H9 (cell line): ENCODE data around the gene KCNK5. TPM values are rescaled to one million over a fixed set of nuclear protein-coding genes. Genes with fewer than 3 reads are reported as not detected.

Experiments
- DNase-seq: peaks from one replicate; pipeline ENCODE4 v3.0.0-alpha.2; 2017
- H2AFZ ChIP-seq: one replicate; pipeline ENCODE4 v1.6.1; 2013; ENCODE audit warnings: mild to moderate bottlenecking, low read length, control low read depth, moderate library complexity
- H2AK5ac ChIP-seq: 2 replicates; pipeline ENCODE4 v1.6.1; 2013; ENCODE audit warnings: low read length, control low read depth, mixed read lengths; ENCODE audit not compliant: insufficient read length
- H2BK120ac ChIP-seq: one replicate; pipeline ENCODE4 v1.6.1; 2013; ENCODE audit warnings: low read depth, mild to moderate bottlenecking, low read length, control low read depth, inconsistent platforms; ENCODE audit not compliant: poor library complexity, severe bottlenecking
- H2BK12ac ChIP-seq: 2 replicates; pipeline ENCODE4 v1.6.1; 2013; ENCODE audit warnings: low read length, control low read depth, mixed read lengths, low read depth; ENCODE audit not compliant: insufficient read length
- H2BK15ac ChIP-seq: 2 replicates; pipeline ENCODE4 v1.6.1; 2013; ENCODE audit warnings: low read depth, low read length, control low read depth
- H2BK20ac ChIP-seq: one replicate; pipeline ENCODE4 v1.6.1; 2013; ENCODE audit warnings: low read depth, mild to moderate bottlenecking, low read length, control low read depth, inconsistent platforms; ENCODE audit not compliant: poor library complexity, severe bottlenecking
- H2BK5ac ChIP-seq: 2 replicates; pipeline ENCODE4 v1.6.1; 2013; ENCODE audit warnings: low read length, control low read depth, mixed read lengths; ENCODE audit not compliant: insufficient read length
- H3K14ac ChIP-seq: 2 replicates; pipeline ENCODE4 v1.6.1; 2013; ENCODE audit warnings: low read length, control low read depth; ENCODE audit not compliant: insufficient read depth
- H3K18ac ChIP-seq: 2 replicates; pipeline ENCODE4 v1.6.1; 2013; ENCODE audit warnings: low read depth, mild to moderate bottlenecking, mixed read lengths, low read length, control low read depth; ENCODE audit not compliant: insufficient read length
- H3K23ac ChIP-seq: 2 replicates; pipeline ENCODE4 v1.6.1; 2013; ENCODE audit warnings: low read length, control low read depth, mixed read lengths, low read depth; ENCODE audit not compliant: insufficient read length
- H3K23me2 ChIP-seq: 2 replicates; pipeline ENCODE4 v1.6.1; 2013; ENCODE audit warnings: low read depth, mild to moderate bottlenecking, mixed read lengths, low read length, control low read depth; ENCODE audit not compliant: insufficient read length, poor library complexity, severe bottlenecking
- H3K27ac ChIP-seq: 2 replicates; pipeline ENCODE4 v1.5.1; 2013; ENCODE audit warnings: low read length, control low read depth, mixed read lengths, low read depth; ENCODE audit not compliant: insufficient read length
- H3K27me3 ChIP-seq: 2 replicates; pipeline ENCODE4 v1.6.1; 2013; ENCODE audit warnings: low read length, control low read depth, inconsistent platforms; ENCODE audit not compliant: insufficient read depth
- H3K4ac ChIP-seq: 2 replicates; pipeline ENCODE4 v1.6.1; 2013; ENCODE audit warnings: low read depth, mild to moderate bottlenecking, control low read depth, inconsistent platforms, low read length, moderate library complexity
- H3K4me1 ChIP-seq: 2 replicates; pipeline ENCODE4 v1.6.1; 2013; ENCODE audit warnings: low read length, control low read depth, inconsistent platforms; ENCODE audit not compliant: insufficient read depth
- H3K4me2 ChIP-seq: 2 replicates; pipeline ENCODE4 v1.6.1; 2013; ENCODE audit warnings: low read length, control low read depth, mixed read lengths; ENCODE audit not compliant: insufficient read length, insufficient read depth
- H3K56ac ChIP-seq: 2 replicates; pipeline ENCODE4 v1.6.1; 2013; ENCODE audit warnings: low read depth, mild to moderate bottlenecking, mixed read lengths, low read length, control low read depth; ENCODE audit not compliant: insufficient read length
- H3K79me1 ChIP-seq: 2 replicates; pipeline ENCODE4 v1.6.1; 2013; ENCODE audit warnings: low read depth, mild to moderate bottlenecking, moderate library complexity, low read length, control low read depth, inconsistent platforms; ENCODE audit not compliant: insufficient read depth, poor library complexity, severe bottlenecking
- H3K79me2 ChIP-seq: 2 replicates; pipeline ENCODE4 v1.6.1; 2013; ENCODE audit warnings: low read length, control low read depth, inconsistent platforms; ENCODE audit not compliant: insufficient read depth
- H3K9ac ChIP-seq: 2 replicates; pipeline ENCODE4 v1.6.1; 2013; ENCODE audit warnings: low read length, control low read depth, mixed read lengths; ENCODE audit not compliant: insufficient read length; ENCODE audit errors: extremely low read depth
- H3K9me3 ChIP-seq: one replicate; pipeline ENCODE4 v1.6.1; 2013; ENCODE audit warnings: low read depth, low read length, inconsistent platforms; ENCODE audit not compliant: control insufficient read depth
- H3T11ph ChIP-seq: one replicate; pipeline ENCODE4 v1.6.1; 2013; ENCODE audit warnings: mild to moderate bottlenecking, low read length, control low read depth, inconsistent platforms
- H4K20me1 ChIP-seq: one replicate; pipeline ENCODE4 v1.6.1; 2013; ENCODE audit not compliant: control insufficient read depth, insufficient read length, insufficient read depth
- H4K5ac ChIP-seq: 2 replicates; pipeline ENCODE4 v1.6.1; 2013; ENCODE audit warnings: low read depth, mild to moderate bottlenecking, mixed read lengths, low read length, control low read depth; ENCODE audit not compliant: insufficient read length
- H4K8ac ChIP-seq: replicated peaks from 2 replicates; pipeline ENCODE4 v1.6.1; 2013; ENCODE audit warnings: low read length, control low read depth, mixed read lengths, low read depth; ENCODE audit not compliant: insufficient read length
- H4K91ac ChIP-seq: 2 replicates; pipeline ENCODE4 v1.6.1; 2013; ENCODE audit warnings: low read depth, mild to moderate bottlenecking, moderate library complexity, mixed read lengths, low read length, control low read depth; ENCODE audit not compliant: insufficient read length
- H3K27ac Mint-ChIP-seq, 3 experiments: 2 replicates in 2 of 3; 3 replicates in 1 of 3; pipeline ENCODE4 v1.8.0; 2020 to 2021; ENCODE audit warnings: mixed read lengths in 3 of 3, mild to moderate bottlenecking in 1 of 3, moderate library complexity in 1 of 3
- H3K27me3 Mint-ChIP-seq: 2 replicates; pipeline ENCODE4 v1.8.0; 2021; ENCODE audit warnings: low read depth, mild to moderate bottlenecking, moderate library complexity, mixed read lengths
- H3K36me3 Mint-ChIP-seq, 3 experiments: 2 replicates in 2 of 3; 3 replicates in 1 of 3; pipeline ENCODE4 v1.8.0; 2020 to 2021; ENCODE audit warnings: low read depth in 3 of 3, mixed read lengths in 3 of 3; ENCODE audit not compliant: insufficient read depth in 1 of 3
- H3K4me1 Mint-ChIP-seq, 2 experiments: 2 replicates each; pipeline ENCODE4 v1.8.0; 2020; ENCODE audit warnings: mixed read lengths in 2 of 2
- H3K4me3 Mint-ChIP-seq, 2 experiments: 2 replicates in 1 of 2; 3 replicates in 1 of 2; pipeline ENCODE4 v1.8.0; 2020 to 2021; ENCODE audit warnings: mild to moderate bottlenecking in 2 of 2, mixed read lengths in 2 of 2, moderate library complexity in 1 of 2
- H3K9me3 Mint-ChIP-seq, 2 experiments: 2 replicates in 1 of 2; 3 replicates in 1 of 2; pipeline ENCODE4 v1.8.0; 2020; ENCODE audit warnings: mild to moderate bottlenecking in 2 of 2, mixed read lengths in 2 of 2, moderate library complexity in 1 of 2
- CTCF ChIP-seq: fragments of 200-600 bp; sonication (generic); conservative IDR thresholded peaks from 3 replicates; pipeline ENCODE4 v1.8.0; 2021; ENCODE audit warnings: antibody characterized with exemption, mild to moderate bottlenecking
- WGBS: extraction: QIAGEN DNeasy Blood & Tissue Kit; methylation state at CpG from one replicate; pipeline ENCODE4 v1.1.7; 2013; ENCODE audit warnings: missing lambda C conversion rate, low lambda C conversion rate, mixed read lengths; ENCODE audit not compliant: insufficient read length; ENCODE audit errors: extremely low coverage; 5-methylcytosine and 5-hydroxymethylcytosine counted together
- total RNA-seq: library from RNA; stranded (reverse); gene quantifications from 2 replicates; pipeline ENCODE4 v1.2.1, GENCODE V29; 2021

Gene KCNK5
- total RNA-seq, 1 experiment from 2014 or later = 30.0 TPM

DNA sequence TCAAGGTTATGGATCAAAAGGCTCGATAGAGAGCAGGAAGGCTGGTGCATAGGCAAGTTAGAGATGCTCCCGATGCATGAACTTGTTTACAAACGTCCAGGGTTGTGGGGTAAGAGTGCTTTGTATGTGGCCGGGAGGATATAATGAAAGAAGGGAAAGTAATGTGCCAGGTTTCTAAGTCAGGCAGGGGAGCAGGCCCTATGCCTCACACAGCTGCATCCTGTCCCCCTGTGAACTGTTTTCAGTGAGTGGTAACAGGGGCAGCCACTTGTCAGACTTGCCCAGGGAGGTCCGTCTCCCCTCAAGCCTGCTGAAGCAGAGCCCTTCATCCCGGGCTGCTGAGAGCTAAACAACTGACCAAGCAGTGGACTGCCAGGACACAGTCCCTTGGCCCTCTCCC lies 19.4 kb downstream of the KCNK5 start:
- H3K79me2 ChIP-seq = peaks cover 37% of the 10 kb centered on the region; the same call in 1 of the 2 replicates
- Mint-ChIP-seq H3K4me1 (peaks cover 62 to 68% of the 10 kb centered on the region in 2 experiments), H3K9me3 (no peaks in the 10 kb centered on the region), H3K4me3 (peak overlapping the region in 1 of 2 experiments; percentile 27; a peak in 1 of 5 replicates), H3K27ac (peak overlapping the region; percentile 35 to 74 (median 43); a peak in 6 of 7 replicates), H3K36me3 (peaks cover 16 to 30% (median 25%) of the 10 kb centered on the region in 3 experiments; a peak in 6 of 7 replicates), H3K27me3 (peaks cover 2% of the 10 kb centered on the region; the same call in 1 of the 2 replicates)
- no peak for TF ChIP-seq CTCF
- H2AK5ac ChIP-seq = no peak overlapping the region
- H3K9me3 ChIP-seq = no peaks in the 10 kb centered on the region
- WGBS = no CpG with 5 or more reads among the region's 6 CpGs
- no peak overlapping the region for H3K56ac ChIP-seq
- H3K23me2 ChIP-seq = no peaks in the 10 kb centered on the region
- peaks cover 27% of the 10 kb centered on the region for H3K4me1 ChIP-seq
- no peak overlapping the region for H2BK120ac ChIP-seq
- H4K20me1 ChIP-seq = no peaks in the 10 kb centered on the region
- H3K27me3 ChIP-seq = no peaks in the 10 kb centered on the region
- no peak overlapping the region for H3K23ac ChIP-seq
- H4K91ac ChIP-seq = no peak overlapping the region
- no peak overlapping the region for H2AFZ ChIP-seq
- H3K4me2 ChIP-seq = peak overlapping the region; percentile 41
- H3K27ac ChIP-seq = peak overlapping the region; percentile 59
- H4K8ac ChIP-seq = no peak overlapping the region
- no peak overlapping the region for H4K5ac ChIP-seq
- H3K14ac ChIP-seq = no peak overlapping the region
- H3T11ph ChIP-seq = no peak overlapping the region
- no peak overlapping the region for H3K9ac ChIP-seq
- H2BK15ac ChIP-seq = no peak overlapping the region
- no peak overlapping the region for H3K18ac ChIP-seq
- no peak overlapping the region for H3K4ac ChIP-seq
- no peak overlapping the region for H2BK20ac ChIP-seq
- DNase-seq = no peak
- H2BK12ac ChIP-seq = no peak overlapping the region
- H3K79me1 ChIP-seq = peaks cover 6% of the 10 kb centered on the region
- no peak overlapping the region for H2BK5ac ChIP-seq
